ENCODE data around the gene CHPF. TPM values are rescaled to one million over a fixed set of nuclear protein-coding genes. Genes with fewer than 3 reads are reported as not detected.

CHPF gene
- total RNA-seq, 4 donors from 2014 or later: 32.6 to 70.8 (median 45.5) TPM

GRCh38 chr2:219541611-219542180 is 1.9 kb downstream of the CHPF start:
- peak; percentile 3 for ATAC-seq (ENCODE audit: low FRiP score)
- peak; percentile 68 for DNase-seq (ENCODE audit: low spot score)
- TF ChIP-seq CTCF (IDR thresholded peaks at IDR 0.05): peak in 1 of 3 donors; percentile 84

GRCh38 chr2:219540784-219541504 is 2.7 kb downstream of the CHPF start:
- no peak for ATAC-seq (ENCODE audit: low FRiP score)
- no peak for TF ChIP-seq CTCF (IDR thresholded peaks at IDR 0.05)
- no peak for DNase-seq (ENCODE audit: low spot score)

- no peak for TF ChIP-seq CTCF (IDR thresholded peaks at IDR 0.05)
- DNase-seq (ENCODE audit: low spot score): no peak
- ATAC-seq (ENCODE audit: low FRiP score): no peak
These were observed 3.5 kb downstream of the CHPF start for GRCh38 chr2:219539926-219540678.

GRCh38 chr2:219538956-219539788 is 4.4 kb downstream of the CHPF start:
- DNase-seq (ENCODE audit: low spot score) (no peak), ATAC-seq (ENCODE audit: low FRiP score) (no peak)
- no peak for TF ChIP-seq CTCF (IDR thresholded peaks at IDR 0.05)

- no peak for TF ChIP-seq CTCF (IDR thresholded peaks at IDR 0.05)
- ATAC-seq (ENCODE audit: low FRiP score): no peak
These were observed 5.1 kb downstream of the CHPF start for GRCh38 chr2:219538504-219538951.

GRCh38 chr2:219537657-219538488 is 5.7 kb downstream of the CHPF start:
- ATAC-seq (ENCODE audit: low FRiP score) (no peak), DNase-seq (ENCODE audit: low spot score) (no peak)
- no peak for TF ChIP-seq CTCF (IDR thresholded peaks at IDR 0.05)

More at GRCh38 chr2:219538504-219538951, 5.1 kb downstream of the CHPF start:
- no peak for DNase-seq (ENCODE audit: low spot score)
